ENCODE measurements around the gene CRYM. TPM values are rescaled to one million over a fixed set of nuclear protein-coding genes. Genes with fewer than 3 reads are reported as not detected.

Gene CRYM
- polyA plus RNA-seq, 3 donors: not detected

- no peak for TF ChIP-seq CTCF (IDR thresholded peaks at IDR 0.05)
- H3K79me2 ChIP-seq (ENCODE audit: insufficient read depth, low read length): no peaks in the 10 kb centered on the region
- Mint-ChIP-seq H3K27me3 (ENCODE audit: low read depth in 3 of 3) (peaks cover 42 to 64% (median 61%) of the 10 kb centered on the region in 3 donors), H3K36me3 (peaks cover 0 to 7% of the 10 kb centered on the region in 2 donors), H3K27ac (no peak overlapping the region), H3K4me1 (peaks cover 7% of the 10 kb centered on the region), H3K9me3 (peaks cover 12 to 33% (median 26%) of the 10 kb centered on the region in 7 donors), H3K4me3 (no peak overlapping the region)
- H2AFZ ChIP-seq (ENCODE audit: insufficient read depth, low read depth, low read length, poor library complexity, severe bottlenecking): no peak overlapping the region
- DNase-seq: no peak
- H3K9me3 ChIP-seq (replicated peaks in 1 of 2; ENCODE audit: control insufficient read depth in 1 of 2, insufficient read depth in 1 of 2, low read length in 2 of 2): peaks cover 10 to 25% of the 10 kb centered on the region in 2 donors
- intact Hi-C loops (cut with micrococcal nuclease): loop anchor here in 1 of 2 donors (10.0 kb wide), 1 partner anchor 269 kb away; no protein-coding TSS in a partner anchor
- H4K20me1 ChIP-seq (ENCODE audit: insufficient read depth, low read length): no peaks in the 10 kb centered on the region
- no CpG with 5 or more reads among the region's 1 CpG for WGBS (ENCODE audit: insufficient coverage)
- H3K27ac ChIP-seq (ENCODE audit: low read depth in 1 of 2, low read length in 2 of 2): no peak overlapping the region
- H3K9ac ChIP-seq (ENCODE audit: insufficient read depth, low read length, poor library complexity, severe bottlenecking): no peak overlapping the region
- no peaks in the 10 kb centered on the region for H3K36me3 ChIP-seq (replicated peaks in 1 of 2; ENCODE audit: control insufficient read depth in 1 of 2, insufficient read depth in 2 of 2, low read length in 2 of 2)
- peaks cover 6 to 8% of the 10 kb centered on the region in 2 donors for H3K4me1 ChIP-seq (ENCODE audit: control insufficient read depth in 1 of 2, insufficient read depth in 2 of 2, low read length in 2 of 2)
- peaks cover 44 to 70% of the 10 kb centered on the region in 2 donors for H3K27me3 ChIP-seq (ENCODE audit: control insufficient read depth in 2 of 2, insufficient read depth in 2 of 2, low read length in 2 of 2)
- no peak overlapping the region for H3K4me3 ChIP-seq (replicated peaks in 1 of 3; ENCODE audit: low read depth in 2 of 3, low read length in 3 of 3)
- no peak overlapping the region for H3K4me2 ChIP-seq (replicated peaks; ENCODE audit: extremely low read depth, low read length, poor library complexity, severe bottlenecking)
Observed at GRCh38 chr16:21285314-21285713, 7.2 kb upstream of the CRYM start.

DNA sequence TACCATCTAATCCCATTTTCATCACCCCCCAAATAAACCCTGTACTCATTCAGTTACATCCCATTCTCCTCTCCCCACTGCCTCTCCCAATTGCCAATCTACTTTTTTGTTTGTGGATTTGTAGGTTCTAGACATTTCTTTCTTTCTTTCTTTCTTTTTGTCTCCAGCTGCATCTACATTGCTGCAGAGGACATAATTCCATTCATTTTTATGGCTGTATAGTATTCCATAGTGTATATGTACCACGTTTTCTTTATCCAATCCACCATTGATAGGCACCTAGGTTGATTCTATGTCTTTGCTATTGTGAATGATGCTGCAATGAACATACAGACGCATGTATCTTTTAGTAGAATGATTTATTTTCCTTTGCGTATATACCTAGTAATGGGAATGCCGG is 6.3 kb upstream of the CRYM start:
- no CpG with 5 or more reads among the region's 4 CpGs for WGBS (ENCODE audit: insufficient coverage)
- intact Hi-C loops (cut with micrococcal nuclease): loop anchor here in 1 of 2 donors (10.0 kb wide), 1 partner anchor 270 kb away; no protein-coding TSS in a partner anchor
- Mint-ChIP-seq H3K36me3 (peaks cover 0 to 7% of the 10 kb centered on the region in 2 donors), H3K4me3 (peak overlapping the region in 1 of 2 donors; percentile 87), H3K9me3 (peaks cover 5 to 24% (median 17%) of the 10 kb centered on the region in 7 donors), H3K4me1 (peaks cover 7% of the 10 kb centered on the region), H3K27ac (no peak overlapping the region), H3K27me3 (ENCODE audit: low read depth in 3 of 3) (peaks cover 49 to 71% (median 66%) of the 10 kb centered on the region in 3 donors)
- H3K36me3 ChIP-seq (replicated peaks in 1 of 2; ENCODE audit: control insufficient read depth in 1 of 2, insufficient read depth in 2 of 2, low read length in 2 of 2): no peaks in the 10 kb centered on the region
- peaks cover under 1 to 16% of the 10 kb centered on the region in 2 donors for H3K9me3 ChIP-seq (replicated peaks in 1 of 2; ENCODE audit: control insufficient read depth in 1 of 2, insufficient read depth in 1 of 2, low read length in 2 of 2)
- no peak overlapping the region for H3K9ac ChIP-seq (ENCODE audit: insufficient read depth, low read length, poor library complexity, severe bottlenecking)
- peaks cover 6 to 8% of the 10 kb centered on the region in 2 donors for H3K4me1 ChIP-seq (ENCODE audit: control insufficient read depth in 1 of 2, insufficient read depth in 2 of 2, low read length in 2 of 2)
- H2AFZ ChIP-seq (ENCODE audit: insufficient read depth, low read depth, low read length, poor library complexity, severe bottlenecking): no peak overlapping the region
- H3K4me2 ChIP-seq (replicated peaks; ENCODE audit: extremely low read depth, low read length, poor library complexity, severe bottlenecking): no peak overlapping the region
- no peak for TF ChIP-seq CTCF (IDR thresholded peaks at IDR 0.05)
- H3K4me3 ChIP-seq (replicated peaks in 1 of 3; ENCODE audit: low read depth in 2 of 3, low read length in 3 of 3): no peak overlapping the region
- no peaks in the 10 kb centered on the region for H3K79me2 ChIP-seq (ENCODE audit: insufficient read depth, low read length)
- no peak overlapping the region for H3K27ac ChIP-seq (ENCODE audit: low read depth in 1 of 2, low read length in 2 of 2)
- H3K27me3 ChIP-seq (ENCODE audit: control insufficient read depth in 2 of 2, insufficient read depth in 2 of 2, low read length in 2 of 2): peaks cover 47 to 75% of the 10 kb centered on the region in 2 donors
- no peak for DNase-seq
- H4K20me1 ChIP-seq (ENCODE audit: insufficient read depth, low read length): no peaks in the 10 kb centered on the region
